Body of pancreas (tissue), 4 donors: ENCODE measurements around the gene ILDR1.

Experiments used
- POLR2A ChIP-seq, 3 donors: fragments of 450-650 bp; IDR thresholded peaks; one replicate each; pipeline ENCODE4 v1.6.1; 2016; ENCODE audit warnings: antibody characterized with exemption in 3 of 3, mild to moderate bottlenecking in 2 of 3
- TF ChIP-seq, protein P1 (sequence below), 7 experiments: fragments of 450-650 bp in 4 of 7; fragments of 200-600 bp in 3 of 7; sonication (generic) in 3 of 7; IDR thresholded peaks; one replicate each; pipeline ENCODE4 v1.5.1; 2016 to 2019; ENCODE audit warnings: antibody characterized with exemption in 7 of 7

DNA sequence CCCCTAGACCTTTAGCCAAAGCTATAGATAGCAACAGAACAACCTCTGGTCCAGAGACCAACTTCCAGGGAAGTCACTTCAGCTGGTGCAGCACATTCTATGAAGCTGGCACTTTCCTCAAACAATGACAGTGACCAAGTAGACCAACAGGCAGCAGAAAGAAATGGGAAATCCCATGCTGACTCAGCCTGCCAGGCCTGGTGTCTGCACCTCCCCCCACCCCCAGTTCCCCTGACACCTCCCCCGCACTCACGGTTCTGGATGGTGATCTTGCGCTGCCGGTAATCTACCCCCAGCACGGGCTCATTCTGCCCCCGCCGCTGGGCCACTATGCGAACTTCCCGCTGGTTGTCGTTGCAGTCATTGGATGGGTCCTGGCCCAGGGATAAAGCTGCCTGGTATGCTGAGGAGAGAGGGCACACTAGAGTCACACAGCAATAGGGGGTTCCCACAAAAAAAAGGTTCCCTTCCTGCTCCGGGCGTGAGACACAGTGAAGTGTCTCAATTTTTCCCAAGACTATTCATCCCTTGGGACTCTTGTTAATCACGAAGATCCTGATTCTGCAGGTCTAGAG, 17.0 kb downstream of the ILDR1 start:
- TF ChIP-seq, protein P1, sequence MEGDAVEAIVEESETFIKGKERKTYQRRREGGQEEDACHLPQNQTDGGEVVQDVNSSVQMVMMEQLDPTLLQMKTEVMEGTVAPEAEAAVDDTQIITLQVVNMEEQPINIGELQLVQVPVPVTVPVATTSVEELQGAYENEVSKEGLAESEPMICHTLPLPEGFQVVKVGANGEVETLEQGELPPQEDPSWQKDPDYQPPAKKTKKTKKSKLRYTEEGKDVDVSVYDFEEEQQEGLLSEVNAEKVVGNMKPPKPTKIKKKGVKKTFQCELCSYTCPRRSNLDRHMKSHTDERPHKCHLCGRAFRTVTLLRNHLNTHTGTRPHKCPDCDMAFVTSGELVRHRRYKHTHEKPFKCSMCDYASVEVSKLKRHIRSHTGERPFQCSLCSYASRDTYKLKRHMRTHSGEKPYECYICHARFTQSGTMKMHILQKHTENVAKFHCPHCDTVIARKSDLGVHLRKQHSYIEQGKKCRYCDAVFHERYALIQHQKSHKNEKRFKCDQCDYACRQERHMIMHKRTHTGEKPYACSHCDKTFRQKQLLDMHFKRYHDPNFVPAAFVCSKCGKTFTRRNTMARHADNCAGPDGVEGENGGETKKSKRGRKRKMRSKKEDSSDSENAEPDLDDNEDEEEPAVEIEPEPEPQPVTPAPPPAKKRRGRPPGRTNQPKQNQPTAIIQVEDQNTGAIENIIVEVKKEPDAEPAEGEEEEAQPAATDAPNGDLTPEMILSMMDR (IDR thresholded peaks at IDR 0.05): no peak
- no peak for TF ChIP-seq POLR2A (IDR thresholded peaks at IDR 0.05)
